Measurements from ENCODE around the gene FAM162A.
A peak's percentile ranks its signal among the peaks of the same experiment; 100 is the strongest.

FAM162A gene

GRCh38 chr3:122389197-122389596, 5.2 kb downstream of the FAM162A start:
- no peak for DNase-seq

- no peak for DNase-seq
These were observed 5.9 kb downstream of the FAM162A start for GRCh38 chr3:122389892-122390291.

DNA sequence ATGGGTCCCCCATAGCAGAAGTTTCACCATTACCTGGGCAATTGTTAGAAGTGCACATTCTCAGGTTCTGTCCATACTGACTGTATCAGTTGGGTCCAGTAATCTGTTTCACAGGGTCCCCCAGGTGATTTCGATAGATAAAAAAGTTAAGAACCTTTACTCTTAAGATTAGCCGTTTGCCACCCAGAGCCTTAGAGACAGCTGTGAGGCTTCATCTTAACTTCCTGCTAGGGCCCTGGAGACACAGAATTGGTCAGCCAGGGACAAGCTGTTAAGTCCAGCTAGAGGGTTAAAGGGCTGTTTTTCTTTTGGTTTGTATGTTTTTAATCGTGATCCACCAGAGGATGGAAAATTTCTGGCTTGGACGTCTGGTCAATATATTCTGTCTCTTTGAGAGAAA, 6.7 kb downstream of the FAM162A start:
- DNase-seq, result no peak

DNA sequence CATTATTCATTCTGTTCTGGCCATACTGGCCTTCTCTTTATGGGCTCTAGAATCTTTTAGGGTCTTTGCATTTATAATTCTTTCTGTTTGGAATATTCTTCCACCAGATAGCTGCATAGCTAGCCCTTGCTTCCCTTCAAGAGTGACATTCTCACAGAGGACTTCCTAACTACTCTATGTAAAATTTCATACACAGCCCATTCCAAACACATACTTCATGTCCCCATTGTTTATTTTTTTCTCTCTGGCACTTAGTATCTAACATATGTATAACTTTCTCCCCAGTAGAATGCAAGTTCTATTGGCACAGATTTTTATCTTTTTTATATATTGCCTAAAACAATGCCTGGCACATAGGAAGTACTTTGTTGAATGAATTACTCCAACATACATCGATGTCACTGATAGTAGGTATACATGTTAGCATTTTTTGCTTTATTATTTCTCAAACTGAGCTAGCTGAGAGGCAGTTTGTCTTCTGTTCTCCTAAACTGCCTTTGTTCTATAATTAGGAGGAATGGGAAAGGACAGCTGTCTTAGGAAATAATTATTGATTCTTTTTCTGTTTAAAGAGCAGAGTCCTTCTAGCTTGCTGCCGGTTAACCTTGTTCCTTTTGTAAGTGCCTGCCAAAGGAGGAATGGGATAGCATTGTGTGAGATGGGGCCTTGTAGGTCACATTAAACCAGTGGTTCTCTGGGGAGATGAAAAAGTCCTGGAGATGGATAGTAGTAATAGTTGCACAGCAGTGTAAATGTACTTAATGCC, 7.9 kb downstream of the FAM162A start:
- DNase-seq, result no peak

DNA sequence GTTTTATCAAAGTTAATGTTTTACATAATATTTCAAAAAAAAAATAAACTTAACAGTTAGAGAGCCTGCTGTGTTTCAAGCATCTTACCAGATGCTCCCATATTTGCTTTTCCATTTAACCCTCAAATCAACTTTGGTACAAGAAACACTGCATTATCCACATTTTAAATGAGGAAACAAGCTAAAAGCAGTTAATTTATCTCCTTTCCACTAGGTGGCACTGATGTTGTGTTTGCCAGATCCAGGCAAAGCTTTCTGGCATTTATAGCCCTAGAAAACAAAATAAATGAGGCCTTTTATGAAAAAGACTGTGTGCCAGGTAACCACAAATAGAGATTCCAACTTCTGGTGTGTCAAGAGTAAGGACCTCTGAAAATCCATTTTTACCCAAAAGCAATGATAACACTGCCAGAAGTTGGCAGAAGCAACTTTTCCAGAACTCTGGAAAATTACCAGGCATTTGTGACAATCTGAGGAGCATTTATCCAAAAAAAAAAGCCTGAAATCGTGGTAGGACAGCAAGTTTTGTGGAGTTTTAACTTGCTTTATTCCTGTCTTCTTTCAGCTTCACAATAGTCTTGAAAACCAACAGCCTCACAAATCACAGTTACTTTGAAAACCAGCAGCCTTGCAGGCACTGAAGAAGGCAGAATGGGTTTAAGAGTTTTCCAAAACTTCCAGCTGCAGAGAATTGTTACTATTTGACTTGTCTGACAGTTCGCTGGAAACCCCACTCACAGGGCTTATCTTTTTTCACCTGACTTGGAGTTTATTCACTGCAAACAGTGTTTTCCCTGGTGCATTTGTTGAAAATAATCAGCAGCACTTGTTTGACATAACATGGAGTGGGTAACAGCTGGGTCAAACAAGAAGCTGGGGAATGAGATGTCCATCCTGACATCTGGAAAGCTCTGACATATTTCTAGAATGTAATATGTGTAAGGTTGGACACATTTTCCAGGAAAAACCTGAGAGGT, 9.2 kb downstream of the FAM162A start:
- DNase-seq, result peak; percentile 39

GRCh38 chr3:122394173-122394572, 10.2 kb downstream of the FAM162A start:
- no peak for DNase-seq

- no peak for DNase-seq
These were observed 11.6 kb downstream of the FAM162A start for GRCh38 chr3:122395582-122395981.

GRCh38 chr3:122396511-122396910, 12.5 kb downstream of the FAM162A start:
- no peak for DNase-seq

GRCh38 chr3:122397201-122397600, 13.2 kb downstream of the FAM162A start:
- DNase-seq, result no peak

DNA sequence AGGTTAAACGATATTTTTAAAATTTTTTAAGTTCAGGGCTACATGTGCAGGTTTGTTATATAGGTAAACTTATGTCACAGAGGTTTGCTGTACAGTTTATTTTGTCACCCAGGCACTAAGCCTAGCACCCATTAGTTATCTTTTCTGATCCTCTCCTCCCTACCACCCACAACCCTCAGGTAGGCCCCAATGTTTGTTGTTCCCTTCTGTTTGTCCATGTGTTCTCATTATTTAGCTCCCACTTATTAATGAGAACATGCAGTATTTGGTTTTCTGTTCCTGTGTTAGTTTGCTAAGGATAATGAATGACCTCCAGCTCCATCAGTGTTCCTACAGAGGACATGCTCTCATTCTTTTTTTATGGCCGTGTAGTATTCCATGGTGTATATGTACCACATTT, 14.9 kb downstream of the FAM162A start:
- no peak for DNase-seq

GRCh38 chr3:122403489-122403888, 19.5 kb downstream of the FAM162A start:
- no peak for DNase-seq

- no peak for DNase-seq
These were observed 21.0 kb downstream of the FAM162A start for GRCh38 chr3:122405015-122405414.

DNA sequence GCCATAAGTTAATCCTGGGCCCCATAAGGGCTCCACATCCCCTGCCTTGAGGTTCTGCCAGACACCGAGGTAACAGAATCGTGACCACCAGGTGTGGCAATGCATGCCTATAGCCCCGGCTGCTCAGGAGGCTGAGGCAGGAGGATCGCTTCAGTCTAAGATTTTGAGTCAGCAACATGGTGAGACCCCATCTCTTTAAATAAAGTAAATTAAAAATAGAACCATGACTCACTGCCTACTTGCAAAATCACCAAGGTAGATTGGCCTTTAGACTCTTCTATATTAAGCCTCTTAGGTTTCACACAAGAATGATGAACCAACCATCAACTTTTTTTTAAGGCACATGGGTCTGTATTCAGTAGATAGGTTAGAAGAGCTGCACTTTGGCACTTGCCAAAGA, 22.2 kb downstream of the FAM162A start:
- DNase-seq, result no peak

GRCh38 chr3:122407946-122408345, 24.0 kb downstream of the FAM162A start:
- DNase-seq, result no peak

GRCh38 chr3:122409446-122409845, 25.5 kb downstream of the FAM162A start:
- DNase-seq, result peak; percentile 8

- no peak for DNase-seq
These were observed 26.1 kb downstream of the FAM162A start for GRCh38 chr3:122410111-122410510.

DNA sequence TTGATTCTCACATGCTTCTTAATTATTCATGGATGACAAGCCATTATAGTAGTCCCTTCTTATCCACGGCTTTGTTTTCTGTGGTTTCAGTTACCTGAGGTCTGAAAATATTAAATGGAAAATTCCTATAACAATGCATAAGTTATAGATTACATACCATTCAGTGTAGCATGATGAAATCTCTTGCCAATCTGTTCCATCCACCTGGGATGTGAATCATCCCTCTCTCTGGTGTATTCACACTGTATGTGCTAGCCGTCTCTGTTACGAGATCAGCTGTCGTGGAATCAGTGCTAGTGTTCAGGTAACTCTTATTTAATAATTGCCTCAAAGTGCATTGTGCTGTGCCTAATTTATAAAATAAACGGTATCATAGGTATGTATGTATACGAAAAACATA, 26.7 kb downstream of the FAM162A start:
- DNase-seq, result no peak

- no peak for DNase-seq
These were observed 30.4 kb downstream of the FAM162A start for GRCh38 chr3:122414391-122414790.

DNA sequence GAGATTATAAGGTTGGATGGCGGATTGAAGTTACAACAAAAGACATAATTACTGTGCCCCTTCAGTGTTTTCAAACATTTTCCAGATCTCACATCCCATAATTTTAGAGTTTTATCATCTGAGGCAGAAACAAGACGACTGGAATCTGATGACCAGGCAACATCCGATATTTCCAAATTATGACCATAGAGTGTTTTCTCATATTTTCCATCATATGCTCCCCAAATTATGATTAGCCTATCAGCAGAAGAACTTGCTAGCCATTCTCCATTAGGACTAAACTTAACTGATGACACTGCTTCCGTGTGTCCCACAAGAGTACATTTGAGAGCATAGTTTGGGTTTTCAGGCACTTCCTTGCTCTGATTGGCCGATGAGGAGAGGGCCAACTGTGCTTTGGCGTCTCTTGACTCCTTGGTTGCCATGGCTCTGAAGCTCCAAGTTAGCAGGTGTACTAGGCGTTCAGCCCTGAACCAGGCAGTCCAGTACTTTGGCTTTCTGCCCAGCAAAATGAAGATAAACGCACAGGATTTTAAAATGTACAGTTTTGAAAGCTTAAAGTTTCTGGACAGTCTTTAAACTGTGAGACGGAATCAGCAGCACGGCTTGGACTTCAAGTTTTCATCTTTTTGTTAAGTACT, 31.2 kb downstream of the FAM162A start:
- no peak for DNase-seq

- no peak for DNase-seq
These were observed 32.0 kb downstream of the FAM162A start, which contains the start of gene WDR5B for GRCh38 chr3:122415762-122416654. Gene WDR5B (minus strand): TSS chr3:122416062. CDS start chr3:122415528, 534 bp downstream.

- DNase-seq, result no peak
These were observed 33.0 kb downstream of the FAM162A start for GRCh38 chr3:122416966-122417365.

GRCh38 chr3:122421101-122421500, 37.1 kb downstream of the FAM162A start:
- no peak for DNase-seq

All from GDM1 (cell line).